Endothelial cell of umbilical vein (primary cell): ENCODE results near the gene OSTM1.

Source experiments
- CTCF ChIP-seq, 2 donors: IDR thresholded peaks; 1 replicate in 1 of 2; 2 replicates in 1 of 2; pipeline ENCODE4 v1.5.1; 2011; ENCODE audit warnings: low read length in 2 of 2, mild to moderate bottlenecking in 2 of 2, moderate library complexity in 2 of 2, control low read depth in 1 of 2, inconsistent platforms in 1 of 2, low read depth in 1 of 2; ENCODE audit not compliant: insufficient read depth in 1 of 2; ENCODE audit errors: extremely low read depth in 1 of 2
- POLR2A ChIP-seq: IDR thresholded peaks from 2 replicates; pipeline ENCODE4 v1.6.1; 2012; ENCODE audit warnings: low read depth, mild to moderate bottlenecking, control low read depth, low read length
- POLR2AphosphoS5 ChIP-seq: IDR thresholded peaks from 2 replicates; pipeline ENCODE4 v1.6.1; 2012; ENCODE audit warnings: low read depth, mild to moderate bottlenecking, control low read depth, low read length, moderate library complexity; ENCODE audit not compliant: insufficient read depth

DNA sequence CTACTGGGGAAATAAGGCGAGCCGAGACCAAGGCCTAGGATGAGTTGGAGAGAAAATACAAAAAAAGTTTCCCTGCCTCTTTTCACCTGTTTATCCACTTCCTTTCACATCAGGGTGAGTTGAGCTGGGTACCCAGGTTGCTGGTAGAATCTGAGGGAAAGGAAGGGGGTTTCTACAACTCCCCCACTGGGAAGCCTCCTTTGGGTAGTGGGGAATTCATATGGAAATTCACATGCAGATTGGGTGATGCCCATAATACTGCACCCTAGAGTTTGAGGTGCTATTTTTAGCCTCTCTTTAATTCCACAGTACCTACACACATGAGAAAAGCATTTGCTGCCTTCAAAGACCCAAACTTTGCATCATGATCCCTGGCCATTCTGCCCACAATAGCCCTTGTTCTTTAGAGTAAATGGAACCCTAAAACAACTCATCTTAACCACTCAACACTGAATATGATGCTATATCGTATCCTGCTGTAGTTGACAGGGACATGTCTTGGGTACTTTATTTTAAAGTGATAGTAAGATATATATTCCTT lies 2.7 kb downstream of the OSTM1 start:
- TF ChIP-seq CTCF (IDR thresholded peaks at IDR 0.05; ENCODE audit: extremely low read depth in 1 of 2, insufficient read depth in 1 of 2, low read depth in 1 of 2, low read length in 2 of 2): no peak
- TF ChIP-seq POLR2AphosphoS5: no peak
- no peak for TF ChIP-seq POLR2A
